HS-5 (cell line): ENCODE measurements around the gene CACNA1G.

Source experiments
- DNase-seq: peaks from one replicate; pipeline ENCODE4 v3.0.0-alpha.2; 2012; ENCODE audit warnings: low read depth

CACNA1G gene

GRCh38 chr17:50588391-50589049, 28.0 kb downstream of the CACNA1G start:
- no peak for DNase-seq

- DNase-seq = no peak
Measured at GRCh38 chr17:50589095-50589705, 28.7 kb downstream of the CACNA1G start.

GRCh38 chr17:50590946-50591737, 30.6 kb downstream of the CACNA1G start:
- DNase-seq = no peak

DNA sequence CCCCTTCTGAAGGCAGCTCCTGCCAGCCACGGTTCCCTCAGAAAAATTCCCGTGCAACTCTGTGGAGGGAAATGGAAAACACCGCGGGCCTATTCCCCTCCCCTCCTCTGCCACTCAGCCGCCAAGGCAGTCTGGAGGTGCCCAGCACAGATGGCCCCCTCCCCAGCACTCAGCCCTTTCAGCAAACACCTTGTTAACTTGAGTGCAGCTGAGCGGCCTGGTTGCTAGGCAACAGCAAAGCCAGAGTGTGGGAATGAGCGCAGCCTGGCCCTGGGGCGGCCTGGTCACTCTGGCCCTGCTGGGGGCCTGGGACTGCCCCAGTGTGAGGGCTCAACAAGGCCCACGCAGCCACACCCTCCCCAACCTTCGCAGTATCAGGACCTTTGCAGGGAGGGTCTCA, 32.8 kb downstream of the CACNA1G start:
- DNase-seq = no peak

DNA sequence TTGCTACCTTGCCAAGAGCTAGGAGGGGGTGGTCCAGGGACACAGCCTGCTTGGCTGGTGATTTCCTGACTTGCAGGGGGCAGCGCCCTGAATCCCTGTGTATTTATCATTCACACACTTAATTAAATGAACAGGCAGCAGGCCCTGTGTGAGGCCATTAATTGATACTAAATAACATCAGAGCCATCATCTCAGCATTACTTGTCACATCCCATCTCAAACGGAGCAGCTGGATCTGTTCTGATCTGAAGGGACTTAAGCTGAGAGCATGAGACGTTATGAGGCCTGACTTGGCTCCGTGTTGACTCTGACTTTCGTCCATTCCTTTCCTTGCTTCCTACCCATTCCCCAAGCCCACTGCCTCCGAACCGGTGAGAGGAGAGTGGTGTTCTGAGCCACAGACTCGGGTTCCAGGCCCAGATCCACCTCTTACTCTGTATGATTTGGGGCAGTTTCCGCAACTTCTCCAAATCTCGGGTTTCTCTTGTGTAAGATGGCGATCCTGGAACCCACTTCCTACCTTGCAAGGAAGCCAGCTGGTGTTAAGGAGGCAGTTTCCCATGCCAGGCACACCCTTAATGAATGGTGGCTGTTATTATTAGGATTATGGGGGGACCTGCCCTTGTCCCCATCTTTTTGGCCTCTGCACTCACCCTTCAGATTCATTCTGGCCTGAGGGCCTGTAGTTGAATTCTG, 33.8 kb downstream of the CACNA1G start:
- DNase-seq = no peak

- DNase-seq = no peak
Measured at GRCh38 chr17:50594892-50595291, 34.4 kb downstream of the CACNA1G start.

DNA sequence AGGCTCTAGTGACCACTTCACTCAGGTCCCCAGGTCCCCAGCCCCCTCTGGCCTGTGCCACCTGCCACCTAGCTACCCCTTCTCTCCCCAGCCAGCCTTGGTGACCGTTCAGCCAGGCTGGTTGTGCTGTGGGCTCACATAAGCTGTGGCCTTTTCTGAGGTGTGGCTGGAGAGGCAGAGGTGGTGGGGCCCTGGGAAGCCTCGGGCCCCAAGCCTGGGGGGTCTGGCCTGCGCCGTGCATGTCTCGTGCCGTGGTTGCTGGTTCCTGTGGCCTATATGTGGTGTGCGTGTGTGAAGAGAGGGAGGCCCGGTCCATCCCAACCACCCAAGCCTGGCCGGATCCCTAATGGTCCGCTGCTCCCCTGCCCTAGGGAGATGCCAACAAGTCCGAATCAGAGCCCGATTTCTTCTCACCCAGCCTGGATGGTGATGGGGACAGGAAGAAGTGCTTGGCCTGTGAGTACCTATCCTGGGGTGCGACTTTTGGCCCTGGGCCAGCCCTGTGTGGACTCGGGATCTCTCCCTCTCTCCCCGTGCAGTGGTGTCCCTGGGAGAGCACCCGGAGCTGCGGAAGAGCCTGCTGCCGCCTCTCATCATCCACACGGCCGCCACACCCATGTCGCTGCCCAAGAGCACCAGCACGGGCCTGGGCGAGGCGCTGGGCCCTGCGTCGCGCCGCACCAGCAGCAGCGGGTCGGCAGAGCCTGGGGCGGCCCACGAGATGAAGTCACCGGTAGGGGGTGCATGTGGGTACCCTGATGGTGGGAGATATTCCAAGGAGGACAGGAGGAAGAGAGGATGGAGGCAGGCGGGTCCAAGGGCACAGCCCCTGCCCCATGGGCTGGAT, 35.9 kb downstream of the CACNA1G start:
- DNase-seq = no peak

GRCh38 chr17:50598487-50598886, 38.0 kb downstream of the CACNA1G start:
- DNase-seq = no peak

DNA sequence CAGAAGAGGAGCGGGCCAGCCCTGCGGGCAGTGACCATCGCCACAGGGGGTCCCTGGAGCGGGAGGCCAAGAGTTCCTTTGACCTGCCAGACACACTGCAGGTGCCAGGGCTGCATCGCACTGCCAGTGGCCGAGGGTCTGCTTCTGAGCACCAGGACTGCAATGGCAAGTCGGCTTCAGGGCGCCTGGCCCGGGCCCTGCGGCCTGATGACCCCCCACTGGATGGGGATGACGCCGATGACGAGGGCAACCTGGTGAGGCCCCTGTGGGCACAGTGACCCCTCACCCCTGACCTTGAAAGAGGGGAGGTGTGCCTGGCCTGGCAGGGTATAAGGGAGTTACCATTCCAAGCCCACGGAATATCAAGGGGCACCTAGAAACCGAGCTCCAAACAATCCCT, 39.1 kb downstream of the CACNA1G start:
- no peak for DNase-seq

DNA sequence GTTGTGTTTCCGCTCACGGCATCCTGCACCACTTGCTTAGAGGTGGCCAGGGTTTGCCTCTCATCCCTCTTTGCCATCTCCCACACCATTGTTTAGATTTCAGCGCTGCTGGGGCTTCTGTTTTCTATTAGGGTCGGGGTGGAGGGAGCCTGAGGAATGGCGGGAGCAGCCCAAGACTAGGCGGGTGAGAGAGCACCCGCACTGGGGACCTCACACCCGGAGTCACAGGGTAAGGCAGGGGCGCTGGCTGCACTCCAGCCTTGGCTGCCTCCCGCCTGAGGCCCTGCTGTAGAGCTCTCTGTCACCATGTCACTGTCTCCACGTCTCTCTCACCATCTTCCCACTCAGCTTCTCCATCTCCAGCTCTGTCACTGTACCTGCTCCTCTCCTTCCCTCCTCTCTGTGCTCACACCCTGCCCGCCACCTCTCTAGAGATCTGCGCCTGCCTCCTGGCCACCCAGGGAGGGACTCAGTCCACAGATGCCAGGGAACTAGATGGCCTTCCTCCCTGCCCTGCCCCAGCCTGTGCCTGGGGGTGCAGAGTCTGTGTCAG, 41.4 kb downstream of the CACNA1G start:
- DNase-seq = no peak

GRCh38 chr17:50602836-50603235, 42.3 kb downstream of the CACNA1G start:
- no peak for DNase-seq

GRCh38 chr17:50603340-50603739, 42.8 kb downstream of the CACNA1G start:
- no peak for DNase-seq

DNA sequence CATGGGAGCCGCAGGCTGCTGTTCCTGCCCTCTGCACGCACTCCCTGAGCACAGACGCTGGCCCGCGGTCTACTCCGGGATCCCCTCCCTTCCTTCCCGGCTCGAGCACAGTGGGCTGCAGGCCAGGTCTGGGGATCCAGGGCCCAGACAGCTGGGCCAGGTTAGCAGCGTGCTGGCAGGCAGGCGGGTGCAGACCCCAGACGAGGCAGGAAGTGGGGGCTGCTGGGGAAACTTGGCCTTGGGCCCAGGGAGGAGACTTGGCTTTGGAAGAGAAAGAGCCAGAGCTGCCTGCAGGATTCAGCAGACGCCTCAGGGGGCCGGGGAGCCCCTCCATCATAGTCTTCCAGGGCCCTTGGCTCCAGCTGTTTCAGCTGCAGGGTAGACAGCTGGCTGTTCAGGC, 44.0 kb downstream of the CACNA1G start:
- no peak for DNase-seq

- DNase-seq = no peak
Measured at GRCh38 chr17:50605429-50605828, 44.9 kb downstream of the CACNA1G start.

DNA sequence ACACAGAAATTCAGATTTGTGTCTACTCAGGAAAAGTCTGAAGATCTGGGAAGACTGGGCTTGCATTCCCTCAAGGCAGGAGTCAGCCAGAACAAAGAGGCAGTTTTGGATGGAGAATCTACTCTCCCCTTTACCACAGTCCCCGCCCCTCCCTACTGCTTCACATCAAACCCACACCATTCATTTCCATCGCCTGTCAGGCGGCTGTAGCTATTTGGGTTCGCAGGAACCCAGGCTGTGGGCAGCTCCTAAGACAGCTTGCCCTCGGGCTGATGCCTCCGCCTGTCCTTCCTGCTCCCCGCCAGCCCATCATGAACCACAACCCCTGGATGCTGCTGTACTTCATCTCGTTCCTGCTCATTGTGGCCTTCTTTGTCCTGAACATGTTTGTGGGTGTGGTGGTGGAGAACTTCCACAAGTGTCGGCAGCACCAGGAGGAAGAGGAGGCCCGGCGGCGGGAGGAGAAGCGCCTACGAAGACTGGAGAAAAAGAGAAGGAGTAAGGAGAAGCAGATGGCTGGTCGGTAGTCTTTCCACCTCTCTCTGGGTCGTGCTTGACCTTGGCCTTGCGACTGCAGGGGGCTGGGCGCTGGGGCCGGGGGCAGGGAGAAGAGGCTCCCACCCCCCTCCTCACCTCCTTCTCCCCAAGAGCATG, 47.1 kb downstream of the CACNA1G start:
- no peak for DNase-seq

- no peak for DNase-seq
Measured at GRCh38 chr17:50608700-50609379, 48.3 kb downstream of the CACNA1G start.

DNA sequence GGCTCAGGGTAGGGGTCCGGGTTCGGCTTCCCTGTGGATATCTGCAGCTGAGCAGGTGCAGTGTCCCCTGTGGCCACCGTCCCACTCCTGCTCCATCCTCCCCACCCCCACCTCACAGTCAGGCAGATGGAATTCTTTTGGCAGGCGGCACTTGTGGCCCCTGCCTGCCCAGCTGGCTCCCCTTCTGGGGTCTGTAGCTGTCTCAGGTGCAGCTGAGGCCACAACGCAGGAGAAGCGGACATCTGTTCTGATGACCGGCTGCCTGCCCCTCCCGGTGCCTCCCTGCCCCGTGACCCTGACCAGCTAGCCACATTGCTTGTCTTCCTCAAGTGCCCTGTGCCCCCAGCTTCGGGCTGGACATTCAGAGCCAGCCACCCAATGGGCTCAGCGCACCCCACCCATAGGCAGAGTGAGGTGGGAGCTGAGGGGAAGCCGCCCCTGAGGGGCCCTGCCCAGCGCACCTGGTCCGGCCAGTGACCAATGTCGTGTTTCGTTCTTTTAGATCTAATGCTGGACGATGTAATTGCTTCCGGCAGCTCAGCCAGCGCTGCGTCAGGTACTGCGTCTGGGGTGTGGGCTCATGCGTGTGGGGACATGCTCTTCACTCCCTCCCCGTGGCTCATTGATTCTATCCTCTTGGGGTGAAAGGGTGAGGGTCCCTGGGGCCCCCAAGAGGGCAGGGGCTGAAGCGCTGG, 49.0 kb downstream of the CACNA1G start:
- no peak for DNase-seq

DNA sequence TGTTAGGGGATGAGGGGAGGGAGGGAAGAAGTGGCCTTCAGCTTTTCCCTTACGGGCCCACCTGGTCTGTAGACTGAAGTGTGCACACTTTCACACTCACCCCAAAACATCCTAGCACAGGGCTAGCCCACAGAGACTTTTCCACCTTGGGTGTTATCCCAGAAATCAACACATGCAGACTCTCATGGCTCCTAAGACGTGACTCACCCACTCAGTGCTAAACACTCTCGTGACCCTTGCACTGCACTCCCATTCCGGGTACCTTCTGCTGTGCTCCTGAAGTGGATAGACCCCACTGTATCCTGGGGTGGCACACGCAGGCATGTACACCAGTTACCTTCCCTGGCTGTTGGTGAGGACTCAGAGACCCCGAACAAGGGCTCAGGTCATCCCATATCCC, 51.1 kb downstream of the CACNA1G start:
- DNase-seq = no peak

- no peak for DNase-seq
Measured at GRCh38 chr17:50612281-50612680, 51.8 kb downstream of the CACNA1G start.
